NK-92 treated with Interleukin-12 subunit alpha and Interleukin-12 subunit beta, amount 100 ng/mL, for 24 hours (cell line): Measurements from ENCODE around the gene GTF2H1.
"Not testable (repeated sequence)": the region's sequence is repeated elsewhere in the genome, so short reads cannot be mapped to it uniquely, and the experiment has no call there.

Source experiments
- DNase-seq: peaks from one replicate; lab custom pipeline; 2025; lab: John Stamatoyannopoulos, UW

GTF2H1 gene

GRCh38 chr11:18319914-18320313, 2.5 kb upstream of the GTF2H1 start:
- DNase-seq = no peak

GRCh38 chr11:18320617-18321016, 1.8 kb upstream of the GTF2H1 start:
- DNase-seq = no peak

GRCh38 chr11:18321578-18321968, 794 bp upstream of the GTF2H1 start:
- no peak for DNase-seq

- DNase-seq = no peak
These were observed 627 bp downstream of the GTF2H1 start for GRCh38 chr11:18322818-18323570.

GRCh38 chr11:18323881-18324280, 1.5 kb downstream of the GTF2H1 start:
- DNase-seq = not testable (repeated sequence)

GRCh38 chr11:18324381-18324780, 2.0 kb downstream of the GTF2H1 start:
- DNase-seq = no peak

- DNase-seq = no peak
These were observed 7.0 kb downstream of the GTF2H1 start for GRCh38 chr11:18329196-18329870.

GRCh38 chr11:18330921-18331320, 8.6 kb downstream of the GTF2H1 start:
- DNase-seq = no peak

- no peak for DNase-seq
These were observed 9.9 kb downstream of the GTF2H1 start for GRCh38 chr11:18332302-18332701.

- no peak for DNase-seq
These were observed 10.5 kb downstream of the GTF2H1 start for GRCh38 chr11:18332891-18333290.

- DNase-seq = no peak
These were observed 25.2 kb downstream of the GTF2H1 start for GRCh38 chr11:18347471-18348125.

- no peak for DNase-seq
These were observed 30.2 kb downstream of the GTF2H1 start for GRCh38 chr11:18352581-18352980.

GRCh38 chr11:18358646-18359045, 36.3 kb downstream of the GTF2H1 start:
- no peak for DNase-seq

GRCh38 chr11:18361154-18361553, 38.8 kb downstream of the GTF2H1 start:
- no peak for DNase-seq

- no peak for DNase-seq
These were observed 42.2 kb downstream of the GTF2H1 start for GRCh38 chr11:18364495-18365073.

- no peak for DNase-seq
These were observed 43.4 kb downstream of the GTF2H1 start for GRCh38 chr11:18365741-18366140.

GRCh38 chr11:18366286-18366685, 43.9 kb downstream of the GTF2H1 start:
- DNase-seq = no peak

GRCh38 chr11:18367431-18367830, 45.1 kb downstream of the GTF2H1 start:
- no peak for DNase-seq

- no peak for DNase-seq
These were observed 45.9 kb downstream of the GTF2H1 start for GRCh38 chr11:18368221-18368620.

- DNase-seq = no peak
These were observed 47.0 kb downstream of the GTF2H1 start for GRCh38 chr11:18369398-18369797.

- no peak for DNase-seq
These were observed 48.9 kb downstream of the GTF2H1 start for GRCh38 chr11:18371279-18371678.

GRCh38 chr11:18372201-18372600, 49.8 kb downstream of the GTF2H1 start:
- DNase-seq = no peak

GRCh38 chr11:18374956-18375355, 52.6 kb downstream of the GTF2H1 start:
- DNase-seq = no peak
